GM04504 (cell line): Measurements from ENCODE around the gene KPNB1.

Source experiments
- DNase-seq: peaks from one replicate; pipeline ENCODE4 v3.0.0-alpha.2; 2012; ENCODE audit warnings: low read depth

The KPNB1 gene

DNA sequence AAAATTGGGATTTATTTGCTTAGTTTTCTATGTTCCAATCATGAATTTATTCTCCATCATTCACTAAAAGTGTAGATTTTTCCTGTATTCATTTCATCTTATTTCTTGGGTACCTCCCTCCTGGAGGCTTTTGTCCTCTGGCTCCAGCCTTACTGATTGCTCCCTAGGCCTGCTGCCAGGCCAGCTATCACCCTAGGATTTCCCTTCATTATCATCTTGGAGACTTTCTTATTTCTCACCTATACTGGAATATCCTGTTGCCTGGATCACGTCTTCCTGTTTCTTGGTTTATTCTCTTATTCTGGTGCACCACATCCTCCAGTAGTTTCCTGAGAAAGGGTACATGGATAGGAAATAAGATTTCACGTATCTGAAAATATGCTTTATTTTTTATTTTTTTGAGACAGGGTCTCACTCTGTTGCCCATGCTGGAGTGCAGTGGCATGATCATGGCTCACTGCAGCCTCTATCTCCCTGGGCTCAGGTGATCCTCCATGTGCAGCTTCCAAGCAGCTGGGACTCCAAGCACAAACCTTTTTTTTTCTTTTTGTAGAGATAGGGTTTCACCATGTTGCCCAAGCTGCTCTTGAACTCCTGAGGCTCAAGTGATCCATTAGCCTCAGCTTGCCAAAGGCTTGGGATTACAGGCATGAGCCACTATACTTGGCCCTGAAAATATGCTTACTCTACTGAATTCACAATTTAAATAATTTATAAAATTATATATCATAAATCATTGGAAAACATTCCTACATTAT is 13.3 kb upstream of the KPNB1 start:
- no peak for DNase-seq

- no peak for DNase-seq
Observed at GRCh38 chr17:47638903-47639302, 10.8 kb upstream of the KPNB1 start.

GRCh38 chr17:47640076-47640475 is 9.6 kb upstream of the KPNB1 start:
- no peak for DNase-seq

- DNase-seq, result no peak
Observed at GRCh38 chr17:47641202-47641601, 8.5 kb upstream of the KPNB1 start.

DNA sequence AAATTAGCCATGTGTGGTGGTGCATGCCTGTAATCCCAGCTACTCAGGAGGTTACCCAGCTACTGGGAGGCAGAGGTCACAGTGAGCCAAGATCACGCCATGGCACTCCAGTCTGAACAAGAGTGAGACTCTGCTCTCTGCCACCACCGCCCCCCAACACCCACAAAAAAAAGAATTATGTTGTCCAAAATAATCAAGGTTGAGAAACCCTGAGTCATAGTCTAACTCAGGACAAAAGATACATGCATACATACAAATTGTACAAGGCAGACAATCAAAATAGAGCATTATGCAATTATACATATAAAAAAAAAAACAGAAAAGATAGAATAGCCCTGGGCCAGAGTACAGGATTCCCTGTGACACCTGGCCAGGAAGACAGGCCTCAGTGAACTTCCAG is 6.6 kb upstream of the KPNB1 start:
- no peak for DNase-seq

DNA sequence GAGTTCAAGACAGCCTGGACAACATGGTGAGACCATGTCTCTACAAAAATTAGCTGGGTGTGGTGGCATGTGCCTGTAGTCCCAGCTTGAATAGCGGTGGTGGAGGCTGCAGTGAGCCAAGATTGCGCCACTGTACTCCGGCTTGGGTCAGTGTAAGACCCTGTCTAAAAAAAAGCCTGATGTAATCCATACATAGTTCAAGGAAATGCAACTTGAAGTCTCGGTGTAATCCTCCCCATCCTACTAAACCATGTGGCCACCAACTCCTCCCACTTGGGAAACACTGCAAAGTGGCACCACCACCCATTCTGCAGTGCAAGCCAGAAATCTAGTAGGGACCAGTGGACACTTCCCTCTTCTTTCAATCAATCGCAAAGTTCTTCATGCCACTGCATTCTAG is 5.4 kb upstream of the KPNB1 start:
- no peak for DNase-seq

- DNase-seq, result peak; percentile 26
Observed at GRCh38 chr17:47649972-47650524, 329 bp downstream of the KPNB1 start.

- peak; percentile 90 for DNase-seq
Observed at GRCh38 chr17:47650525-47651522, 1.1 kb downstream of the KPNB1 start.

DNA sequence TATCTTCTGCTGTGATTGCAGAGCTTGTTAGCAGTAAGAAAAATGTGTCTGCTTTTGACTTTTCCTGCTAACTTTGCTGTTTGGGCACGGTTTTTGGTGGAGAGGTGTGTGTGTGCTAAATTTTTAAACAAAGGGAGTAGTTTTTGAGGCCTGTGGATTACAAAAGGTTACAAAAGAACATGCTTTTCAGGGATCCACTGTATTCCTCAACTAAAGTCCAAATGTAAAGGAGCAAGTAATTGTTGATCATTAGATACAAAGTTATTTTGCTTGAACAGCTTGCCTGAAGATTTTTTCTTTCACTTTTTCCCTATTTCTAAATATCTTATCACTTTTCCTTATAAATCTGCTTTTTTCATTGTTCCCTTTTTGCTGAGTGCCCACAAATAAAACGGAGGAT is 2.0 kb downstream of the KPNB1 start:
- no peak for DNase-seq

GRCh38 chr17:47652570-47652969 is 2.9 kb downstream of the KPNB1 start:
- DNase-seq, result no peak

DNA sequence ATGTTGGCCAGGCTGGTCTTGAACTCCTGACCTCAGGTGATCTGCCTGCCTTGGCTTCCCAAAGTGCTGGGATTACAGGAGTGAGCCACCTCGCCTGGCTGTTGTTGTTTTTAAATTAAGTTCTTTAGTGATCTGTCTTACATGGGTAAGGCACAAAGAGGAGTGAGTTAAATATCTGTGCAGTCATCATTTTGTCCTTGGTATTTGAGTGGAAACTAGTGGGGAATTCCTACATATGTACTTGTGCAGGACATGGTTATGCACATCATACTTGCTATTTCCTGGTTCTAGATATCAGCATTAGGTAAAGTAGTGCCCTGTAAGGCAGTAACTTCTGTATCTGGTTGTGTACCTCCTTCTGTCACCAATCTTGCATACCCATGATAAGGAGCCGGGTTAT is 3.7 kb downstream of the KPNB1 start:
- DNase-seq, result no peak

- no peak for DNase-seq
Observed at GRCh38 chr17:47654991-47655390, 5.3 kb downstream of the KPNB1 start.

DNA sequence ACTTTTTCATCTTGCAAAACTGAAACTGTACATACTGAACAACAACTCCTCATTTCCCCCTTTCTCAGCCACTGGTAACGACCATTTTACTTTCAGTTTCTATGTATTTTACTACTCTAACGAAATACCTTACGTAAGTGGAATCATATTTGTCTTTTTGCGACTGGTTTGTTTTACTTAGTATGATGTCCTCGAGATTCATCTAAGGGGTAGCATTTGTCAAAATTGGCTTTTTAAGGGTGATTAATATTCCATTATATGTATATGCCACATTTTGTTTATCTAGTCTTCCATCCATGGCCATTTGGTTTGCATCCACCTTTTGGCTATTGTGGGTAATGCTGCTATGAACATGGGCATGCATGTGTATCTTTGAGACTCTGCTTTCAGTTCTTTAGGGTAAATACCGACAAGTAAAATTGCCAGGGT is 10.4 kb downstream of the KPNB1 start:
- DNase-seq, result no peak

DNA sequence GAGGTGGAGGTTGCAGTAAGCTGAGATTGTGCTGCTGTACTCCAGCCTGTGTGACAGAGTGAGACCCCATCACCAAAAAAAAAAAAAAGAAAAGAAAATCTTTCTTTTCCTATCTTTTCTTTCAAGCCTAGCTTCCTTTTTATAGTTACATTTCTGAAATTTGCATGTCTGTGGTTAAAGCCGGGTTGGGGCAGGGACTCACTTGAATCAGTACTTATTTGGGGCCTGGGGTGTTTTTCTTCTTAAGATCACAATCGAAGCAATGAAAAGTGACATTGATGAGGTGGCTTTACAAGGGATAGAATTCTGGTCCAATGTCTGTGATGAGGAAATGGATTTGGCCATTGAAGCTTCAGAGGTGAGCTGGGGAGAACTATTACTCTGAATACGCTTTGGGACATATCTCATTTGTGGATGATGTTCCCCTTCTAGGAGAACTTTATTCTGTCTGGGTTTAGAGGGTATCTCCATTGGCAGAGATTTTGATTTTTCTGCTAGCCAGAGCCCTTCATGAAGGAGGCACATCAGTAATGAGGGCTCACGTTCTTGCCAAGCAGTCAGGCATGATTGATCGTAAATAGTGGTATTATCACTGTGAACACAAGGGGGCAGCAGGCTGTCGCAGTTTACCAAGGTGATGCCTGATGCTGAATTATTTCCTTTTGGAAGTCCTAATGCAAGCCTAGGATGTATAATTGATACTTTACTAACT is 14.3 kb downstream of the KPNB1 start:
- no peak for DNase-seq

- no peak for DNase-seq
Observed at GRCh38 chr17:47664624-47664941, 14.9 kb downstream of the KPNB1 start.

DNA sequence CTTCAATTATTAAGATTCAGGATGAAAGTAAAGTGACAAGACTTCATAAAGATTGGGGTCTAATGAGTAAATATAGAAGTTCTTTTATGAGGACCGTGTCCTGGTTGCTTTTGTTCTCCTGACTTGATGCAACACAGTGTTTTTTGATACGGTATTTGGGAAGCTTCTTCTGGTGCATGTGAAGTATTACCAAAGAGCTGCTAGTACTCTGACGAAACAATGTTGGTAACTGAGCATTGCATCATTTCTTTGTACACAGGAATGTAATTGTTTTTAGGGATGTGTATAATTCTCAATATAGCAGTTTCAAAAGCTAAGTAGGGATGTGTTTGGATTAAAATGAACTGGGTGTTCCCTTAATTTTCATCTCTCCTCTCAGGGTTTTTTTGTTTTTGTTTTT is 15.9 kb downstream of the KPNB1 start:
- no peak for DNase-seq

DNA sequence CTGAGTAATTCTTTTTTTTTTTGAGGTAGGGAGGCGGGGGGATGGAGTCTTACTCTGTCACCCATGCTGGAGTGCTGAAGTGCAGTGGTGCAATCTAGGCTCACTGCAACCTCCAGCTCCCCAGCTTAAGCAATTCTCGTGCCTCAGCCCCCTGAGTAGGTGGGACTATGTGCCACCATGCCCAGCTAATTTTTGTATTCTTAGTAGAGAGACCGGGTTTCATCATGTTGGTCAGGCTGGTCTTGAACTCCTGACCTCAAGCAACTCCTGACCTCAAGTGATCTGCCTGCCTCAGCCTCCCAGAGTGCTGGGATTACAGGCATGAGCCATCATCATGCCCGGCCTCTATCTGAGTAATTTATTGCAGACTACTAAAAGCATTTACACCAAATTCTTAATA is 19.4 kb downstream of the KPNB1 start:
- DNase-seq, result no peak

DNA sequence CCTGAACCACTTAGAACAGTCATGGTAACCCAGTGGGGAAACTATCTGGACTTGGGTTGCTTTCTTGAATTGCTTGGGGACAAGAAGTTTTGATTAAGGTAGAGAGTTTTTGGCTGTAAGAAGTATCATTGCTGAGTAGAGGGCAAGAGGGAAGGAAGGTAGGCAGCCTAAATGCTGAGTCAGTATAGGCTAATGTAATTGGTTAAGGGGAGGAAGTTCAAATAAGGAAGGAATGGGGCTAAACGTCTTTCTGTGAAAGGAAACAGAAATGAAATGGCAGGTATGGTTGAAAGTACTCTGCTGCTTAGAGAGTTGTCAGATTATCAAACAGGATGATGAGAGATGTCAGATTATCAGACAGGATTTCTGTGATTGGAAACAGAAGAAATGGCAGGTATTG is 20.3 kb downstream of the KPNB1 start:
- no peak for DNase-seq

DNA sequence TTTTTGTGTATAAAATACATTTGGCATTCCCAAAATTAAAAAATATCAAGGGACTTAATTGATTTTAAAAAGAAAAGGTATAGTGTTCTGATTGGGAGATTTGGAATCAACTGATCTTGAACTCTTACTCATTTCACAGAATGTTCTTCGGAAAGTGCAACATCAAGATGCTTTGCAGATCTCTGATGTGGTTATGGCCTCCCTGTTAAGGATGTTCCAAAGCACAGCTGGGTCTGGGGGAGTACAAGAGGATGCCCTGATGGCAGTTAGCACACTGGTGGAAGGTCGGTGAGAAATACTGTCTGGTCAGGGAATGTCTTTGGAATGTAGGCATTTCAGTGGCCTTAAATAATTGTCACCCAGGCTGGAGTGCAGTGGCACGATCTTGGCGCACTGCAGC is 24.8 kb downstream of the KPNB1 start:
- no peak for DNase-seq

GRCh38 chr17:47675380-47676198 is 25.9 kb downstream of the KPNB1 start:
- no peak for DNase-seq

DNA sequence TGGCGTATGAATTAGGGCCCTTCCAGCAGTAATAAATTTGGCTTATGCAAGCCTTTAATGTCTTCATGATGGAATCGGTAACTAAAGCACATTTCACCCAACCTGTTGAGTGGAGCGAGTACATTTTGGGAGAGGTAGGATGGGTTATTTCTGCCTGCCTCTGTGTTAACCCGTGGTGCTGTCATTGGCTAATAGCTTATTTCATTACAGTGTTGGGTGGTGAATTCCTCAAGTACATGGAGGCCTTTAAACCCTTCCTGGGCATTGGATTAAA is 26.4 kb downstream of the KPNB1 start:
- DNase-seq, result no peak
